ENCODE data around the gene PDZD2.
"Not testable (repeated sequence)": the region's sequence is repeated elsewhere in the genome, so short reads cannot be mapped to it uniquely, and the experiment has no call there.

PDZD2 gene

GRCh38 chr5:31698673-31699072 lies 59.7 kb downstream of the PDZD2 start:
- no peak for DNase-seq

- no peak for DNase-seq
These were observed 62.8 kb downstream of the PDZD2 start for GRCh38 chr5:31701642-31702299.

- DNase-seq: no peak
These were observed 63.8 kb downstream of the PDZD2 start for GRCh38 chr5:31702712-31703111.

- no peak for DNase-seq
These were observed 64.8 kb downstream of the PDZD2 start for GRCh38 chr5:31703757-31704156.

- DNase-seq: no peak
These were observed 67.3 kb downstream of the PDZD2 start for GRCh38 chr5:31706186-31706585.

- DNase-seq: no peak
These were observed 68.4 kb downstream of the PDZD2 start for GRCh38 chr5:31707329-31707728.

- no peak for DNase-seq
These were observed 69.2 kb downstream of the PDZD2 start for GRCh38 chr5:31708089-31708488.

GRCh38 chr5:31711363-31711762 lies 72.4 kb downstream of the PDZD2 start:
- DNase-seq: no peak

GRCh38 chr5:31711935-31712592 lies 73.1 kb downstream of the PDZD2 start:
- DNase-seq: no peak

- no peak for DNase-seq
These were observed 78.6 kb downstream of the PDZD2 start for GRCh38 chr5:31717561-31717960.

GRCh38 chr5:31720004-31720403 lies 81.1 kb downstream of the PDZD2 start:
- DNase-seq: no peak

- DNase-seq: no peak
These were observed 81.9 kb downstream of the PDZD2 start for GRCh38 chr5:31720811-31721345.

GRCh38 chr5:31722111-31722510 lies 83.2 kb downstream of the PDZD2 start:
- DNase-seq: no peak

- DNase-seq: no peak
These were observed 87.1 kb downstream of the PDZD2 start for GRCh38 chr5:31725996-31726395.

GRCh38 chr5:31726952-31727351 lies 88.0 kb downstream of the PDZD2 start:
- DNase-seq: no peak

GRCh38 chr5:31728039-31728438 lies 89.1 kb downstream of the PDZD2 start:
- no peak for DNase-seq

- DNase-seq: not testable (repeated sequence)
These were observed 89.9 kb downstream of the PDZD2 start for GRCh38 chr5:31728806-31729205.

GRCh38 chr5:31730139-31730538 lies 91.2 kb downstream of the PDZD2 start:
- no peak for DNase-seq

GRCh38 chr5:31731016-31731415 lies 92.1 kb downstream of the PDZD2 start:
- no peak for DNase-seq

- DNase-seq: no peak
These were observed 92.9 kb downstream of the PDZD2 start for GRCh38 chr5:31731710-31732301.

GRCh38 chr5:31732821-31733220 lies 93.9 kb downstream of the PDZD2 start:
- DNase-seq: not testable (repeated sequence)

GRCh38 chr5:31733371-31733770 lies 94.4 kb downstream of the PDZD2 start:
- no peak for DNase-seq

GRCh38 chr5:31736127-31736526 lies 97.2 kb downstream of the PDZD2 start:
- DNase-seq: no peak

- no peak for DNase-seq
These were observed 99.3 kb downstream of the PDZD2 start for GRCh38 chr5:31738199-31738598.
